HG02943 (cell line): ENCODE measurements around the gene SRM.
"Not testable (repeated sequence)": the region's sequence is repeated elsewhere in the genome, so short reads cannot be mapped to it uniquely, and the experiment has no call there.

Source experiments
- ATAC-seq: cut with Tn5 transposase; IDR thresholded peaks from one replicate; pipeline ENCODE4 v1.9.1; 2021; ENCODE audit warnings: mild to moderate bottlenecking, low read depth, moderate library complexity; ENCODE audit not compliant: unreplicated experiment

Gene SRM

GRCh38 chr1:11045428-11046269 lies 14.2 kb downstream of the SRM start:
- ATAC-seq, result no peak

GRCh38 chr1:11044849-11045427 lies 14.9 kb downstream of the SRM start:
- no peak for ATAC-seq

DNA sequence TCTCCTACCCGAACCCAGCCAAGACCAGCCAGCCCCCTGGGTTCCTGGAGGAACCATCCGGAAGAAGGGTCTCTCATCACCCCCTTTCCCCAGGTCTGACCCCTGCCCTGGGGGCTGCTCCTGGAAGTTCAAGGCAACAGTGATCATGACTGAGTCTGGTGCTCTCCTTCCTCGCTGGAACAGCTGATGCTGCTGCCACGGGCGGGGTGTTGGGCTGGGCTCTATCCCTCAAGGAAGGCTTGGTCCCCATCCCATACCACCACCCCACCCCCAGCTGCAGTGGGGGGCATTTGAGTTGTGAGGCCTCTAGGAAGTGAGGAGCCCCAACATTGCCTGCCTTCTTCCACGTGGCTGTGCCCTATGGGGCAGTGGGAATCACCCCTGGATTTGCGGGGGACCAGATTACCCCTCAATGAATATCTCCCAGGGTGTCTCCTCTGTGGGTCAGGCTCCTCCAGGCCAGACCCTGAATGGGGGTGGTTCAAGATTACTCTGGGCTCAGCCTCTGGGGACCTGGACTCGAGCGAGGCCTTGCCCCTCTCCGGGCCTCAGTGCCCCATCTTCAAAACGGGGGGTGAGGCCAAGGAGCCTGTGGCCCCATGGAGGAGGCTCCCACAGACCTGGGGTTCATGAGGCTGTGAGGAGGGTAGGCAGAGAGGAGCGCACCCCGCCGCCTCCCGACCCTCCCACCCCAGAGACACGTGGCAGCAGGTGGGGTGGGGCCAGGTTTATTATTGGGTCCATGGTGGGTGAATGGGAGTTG lies 15.6 kb downstream of the SRM start:
- ATAC-seq, result no peak

DNA sequence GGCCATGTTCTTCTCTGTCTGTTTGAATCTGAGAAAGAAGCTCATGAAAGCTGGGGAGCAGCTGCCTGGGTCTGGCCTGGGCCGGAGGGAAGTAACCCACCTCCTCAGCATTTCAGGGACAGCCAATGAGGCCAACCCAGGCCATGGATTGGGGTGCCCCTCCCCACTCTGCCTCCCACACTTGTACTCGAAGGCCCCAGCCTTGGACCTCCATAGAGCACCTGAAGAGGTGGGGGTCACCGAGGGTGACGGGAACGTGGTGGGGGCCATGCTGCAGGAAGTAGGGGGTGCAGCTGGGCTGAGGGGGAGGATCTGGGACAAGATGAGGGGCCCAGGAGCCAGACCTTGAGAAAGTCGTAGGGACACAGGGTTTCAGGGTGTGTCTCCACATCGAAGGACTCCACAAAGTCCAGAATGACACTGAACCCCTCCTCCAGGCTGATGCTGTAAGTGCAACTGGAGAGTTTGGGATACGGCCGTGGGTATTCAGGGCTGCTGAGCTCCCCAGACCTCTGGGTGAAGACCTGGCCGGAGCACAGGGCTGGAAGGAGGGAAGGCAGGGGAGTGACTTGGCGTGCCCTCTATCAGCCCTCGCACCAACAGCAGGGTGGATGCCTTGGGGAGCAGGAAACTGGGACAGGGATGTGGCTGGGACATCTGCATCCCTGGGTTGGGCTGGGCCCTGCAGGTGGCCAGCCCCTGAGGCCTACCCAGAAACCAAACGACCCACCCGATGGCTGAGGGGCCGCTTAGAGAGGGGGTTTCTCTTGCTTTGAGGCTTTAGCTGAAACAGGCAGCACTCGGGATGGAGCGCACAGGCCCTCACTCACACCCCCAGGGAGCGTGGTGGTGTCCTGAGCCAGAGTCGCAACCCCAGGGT lies 16.6 kb downstream of the SRM start:
- ATAC-seq, result no peak

- no peak for ATAC-seq
These were observed 17.8 kb downstream of the SRM start for GRCh38 chr1:11042065-11042464.

GRCh38 chr1:11041048-11041447 lies 18.8 kb downstream of the SRM start:
- no peak for ATAC-seq

GRCh38 chr1:11040105-11040429 lies 19.8 kb downstream of the SRM start:
- not testable (repeated sequence) for ATAC-seq

GRCh38 chr1:11039351-11040104 lies 20.3 kb downstream of the SRM start:
- no peak for ATAC-seq

GRCh38 chr1:11037740-11038182 lies 22.1 kb downstream of the SRM start:
- ATAC-seq, result no peak

- not testable (repeated sequence) for ATAC-seq
These were observed 22.6 kb downstream of the SRM start for GRCh38 chr1:11037019-11037739.

GRCh38 chr1:11031624-11032262 lies 28.1 kb downstream of the SRM start:
- no peak for ATAC-seq

- no peak for ATAC-seq
These were observed 29.0 kb downstream of the SRM start for GRCh38 chr1:11030865-11031264.

- ATAC-seq, result no peak
These were observed 31.8 kb downstream of the SRM start for GRCh38 chr1:11028018-11028417.

DNA sequence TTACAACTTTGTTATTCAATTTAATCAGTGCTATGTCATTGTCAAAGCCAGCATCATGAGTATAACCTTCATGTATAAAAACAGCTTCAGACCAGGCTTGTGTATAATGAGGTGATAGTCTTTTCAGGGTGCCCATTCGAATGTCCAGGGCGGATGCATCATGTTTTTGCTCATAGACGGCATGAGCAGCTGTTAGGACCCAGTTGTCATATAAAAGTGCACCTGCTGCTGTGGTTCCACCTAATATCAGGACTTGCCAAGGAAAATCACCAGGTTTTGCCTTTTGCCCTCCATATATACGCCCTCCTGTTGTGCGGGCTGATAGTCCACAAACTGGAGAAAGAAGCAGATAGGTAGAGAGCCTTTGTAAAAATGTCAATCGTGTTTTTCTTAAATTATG lies 32.5 kb downstream of the SRM start:
- ATAC-seq, result no peak

GRCh38 chr1:11026903-11027302 lies 32.9 kb downstream of the SRM start:
- ATAC-seq, result no peak

- ATAC-seq, result no peak
These were observed 33.8 kb downstream of the SRM start for GRCh38 chr1:11026052-11026451.

GRCh38 chr1:11025618-11026017 lies 34.2 kb downstream of the SRM start:
- ATAC-seq, result no peak

DNA sequence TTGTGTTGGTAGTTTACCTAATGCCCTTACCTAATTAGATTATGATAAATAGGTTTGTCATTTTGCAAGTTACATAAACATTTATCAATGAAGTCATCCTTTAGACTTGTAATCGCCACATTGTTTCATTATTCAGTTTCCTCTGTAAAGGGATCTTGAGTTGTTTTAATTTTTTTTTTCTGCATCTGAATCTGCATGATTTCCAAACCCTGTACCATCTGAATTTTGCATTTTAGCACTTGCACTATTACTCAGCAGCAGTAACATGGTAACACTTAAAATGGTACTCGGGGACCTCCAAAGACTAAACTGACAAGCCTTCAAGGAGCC lies 35.0 kb downstream of the SRM start:
- ATAC-seq, result no peak
